Parietal lobe (tissue), 1 donor: ENCODE measurements around the gene HAVCR1. TPM values are rescaled to one million over a fixed set of nuclear protein-coding genes. Genes with fewer than 3 reads are reported as not detected.

ENCODE experiments used
- total RNA-seq: library from RNA; depleted of rRNA; stranded (reverse); fragments of >200 nt; gene quantifications from one replicate; pipeline ENCODE4 v1.2.3, GENCODE V29; 2014

Gene HAVCR1
- total RNA-seq = 0.94 TPM

DNA sequence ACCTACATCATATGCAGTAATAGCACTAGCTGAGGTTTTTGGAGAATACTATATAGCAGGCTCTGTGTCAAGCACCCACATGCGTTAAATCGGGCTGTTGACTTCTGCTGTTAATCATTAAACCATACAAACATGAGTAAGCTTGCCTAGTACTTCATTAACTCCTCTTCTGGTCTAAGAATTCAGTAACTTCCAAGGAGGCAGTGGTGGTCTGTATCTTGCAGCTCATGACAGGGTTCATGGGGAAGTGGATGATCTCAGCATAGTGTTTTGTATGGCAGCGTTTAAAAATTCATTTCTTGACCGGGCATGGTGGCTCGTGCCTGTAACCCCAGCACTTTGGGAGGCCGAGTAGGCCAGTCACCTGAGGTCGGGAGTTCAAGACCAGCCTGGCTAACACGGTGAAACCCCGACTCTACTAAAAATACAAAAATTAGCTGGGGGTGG, at the start of gene HAVCR1:
Gene HAVCR1 (minus strand): TSS at position 24 of the 447 bp plus-strand sequence. CDS start 1,173 bp downstream, outside the sequence.

Other genes starting within 250 kb of the HAVCR1 start
- gene PPP1R2B, start 208.8 kb downstream of the HAVCR1 start, total RNA-seq = not detected
- gene TIMD4, start 95.9 kb downstream of the HAVCR1 start, total RNA-seq = not detected
- 5.0 TPM for gene HAVCR2, start 49.9 kb upstream of the HAVCR1 start, total RNA-seq
- gene MED7, start 83.7 kb upstream of the HAVCR1 start, total RNA-seq = 32.2 TPM
- not detected for gene GARIN3, start 107.1 kb upstream of the HAVCR1 start, total RNA-seq
- not detected for gene ITK, start 121.7 kb upstream of the HAVCR1 start, total RNA-seq
- 186 TPM for gene CYFIP2, start 207.0 kb upstream of the HAVCR1 start, total RNA-seq